DOHH2 (cell line): ENCODE measurements around the gene HEPACAM2.

Source experiments
- EZH2phosphoT487 ChIP-seq: fragments of 200-600 bp; sonication (generic); IDR thresholded peaks from 2 replicates; pipeline ENCODE4 v1.6.1; 2017; ENCODE audit warnings: borderline replicate concordance, mild to moderate bottlenecking, antibody characterized with exemption, low read length, moderate library complexity, mixed read lengths
- TF ChIP-seq, protein P1 (sequence below): fragments of 200-600 bp; sonication (generic); IDR thresholded peaks from one replicate; pipeline ENCODE4 v1.5.1; 2014; ENCODE audit warnings: antibody characterized with exemption, mild to moderate bottlenecking, low read depth, low read length; ENCODE audit not compliant: poor library complexity, severe bottlenecking

DNA sequence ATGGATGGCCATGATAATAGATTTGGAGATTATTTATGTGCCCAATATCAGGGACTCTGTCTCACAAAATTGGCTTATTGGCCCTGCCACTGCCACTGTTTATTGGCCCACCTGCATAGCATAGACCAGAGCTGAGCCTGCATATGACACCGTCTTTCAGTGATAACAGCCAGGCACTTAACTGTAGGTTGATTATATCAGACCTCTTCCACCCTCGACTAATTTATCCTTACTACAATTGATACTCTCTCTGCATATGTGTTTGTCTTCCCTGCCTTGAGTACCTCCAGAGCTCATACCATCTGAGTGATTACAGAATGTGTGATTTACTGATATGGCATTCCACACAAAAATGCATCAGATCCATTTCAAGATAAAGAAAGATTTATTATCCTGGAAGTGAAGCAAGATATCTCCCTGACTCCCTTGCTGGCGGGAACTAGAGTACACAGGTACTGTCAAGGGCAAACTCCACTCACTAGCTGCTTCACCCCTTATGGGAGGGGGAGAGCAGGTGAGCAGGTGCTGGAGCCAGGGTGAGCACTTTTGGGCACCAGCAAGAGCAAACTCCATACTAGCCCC, 65.0 kb downstream of the HEPACAM2 start:
- TF ChIP-seq, protein P1, sequence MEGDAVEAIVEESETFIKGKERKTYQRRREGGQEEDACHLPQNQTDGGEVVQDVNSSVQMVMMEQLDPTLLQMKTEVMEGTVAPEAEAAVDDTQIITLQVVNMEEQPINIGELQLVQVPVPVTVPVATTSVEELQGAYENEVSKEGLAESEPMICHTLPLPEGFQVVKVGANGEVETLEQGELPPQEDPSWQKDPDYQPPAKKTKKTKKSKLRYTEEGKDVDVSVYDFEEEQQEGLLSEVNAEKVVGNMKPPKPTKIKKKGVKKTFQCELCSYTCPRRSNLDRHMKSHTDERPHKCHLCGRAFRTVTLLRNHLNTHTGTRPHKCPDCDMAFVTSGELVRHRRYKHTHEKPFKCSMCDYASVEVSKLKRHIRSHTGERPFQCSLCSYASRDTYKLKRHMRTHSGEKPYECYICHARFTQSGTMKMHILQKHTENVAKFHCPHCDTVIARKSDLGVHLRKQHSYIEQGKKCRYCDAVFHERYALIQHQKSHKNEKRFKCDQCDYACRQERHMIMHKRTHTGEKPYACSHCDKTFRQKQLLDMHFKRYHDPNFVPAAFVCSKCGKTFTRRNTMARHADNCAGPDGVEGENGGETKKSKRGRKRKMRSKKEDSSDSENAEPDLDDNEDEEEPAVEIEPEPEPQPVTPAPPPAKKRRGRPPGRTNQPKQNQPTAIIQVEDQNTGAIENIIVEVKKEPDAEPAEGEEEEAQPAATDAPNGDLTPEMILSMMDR = no peak
- no peak for TF ChIP-seq EZH2phosphoT487
